DMS 273 treated with DMSO at 0.1 percent for 48 hours (cell line): ENCODE results near the gene CASP8AP2.
"Not testable (repeated sequence)": the region's sequence is repeated elsewhere in the genome, so short reads cannot be mapped to it uniquely, and the experiment has no call there.

Source experiments
- DNase-seq: peaks from one replicate; lab custom pipeline; 2025; lab: John Stamatoyannopoulos, UW

CASP8AP2 gene

GRCh38 chr6:89888871-89889270 is 59.2 kb downstream of the CASP8AP2 start:
- DNase-seq = no peak

- not testable (repeated sequence) for DNase-seq
Observed at GRCh38 chr6:89890845-89891528, 61.3 kb downstream of the CASP8AP2 start.

GRCh38 chr6:89892577-89892976 is 62.9 kb downstream of the CASP8AP2 start:
- DNase-seq = not testable (repeated sequence)

- no peak for DNase-seq
Observed at GRCh38 chr6:89894169-89894568, 64.5 kb downstream of the CASP8AP2 start, which contains the start of gene GJA10. Gene GJA10, plus strand, starts transcription at chr6:89894469. Its CDS starts 0 bp downstream, at chr6:89894469.

GRCh38 chr6:89895276-89895874 is 65.7 kb downstream of the CASP8AP2 start:
- no peak for DNase-seq

GRCh38 chr6:89910001-89910901 is 80.6 kb downstream of the CASP8AP2 start:
- DNase-seq = not testable (repeated sequence)

GRCh38 chr6:89910902-89911240 is 81.2 kb downstream of the CASP8AP2 start:
- DNase-seq = no peak

- no peak for DNase-seq
Observed at GRCh38 chr6:89916136-89916920, 86.6 kb downstream of the CASP8AP2 start.

GRCh38 chr6:89917216-89917615 is 87.5 kb downstream of the CASP8AP2 start:
- no peak for DNase-seq

- no peak for DNase-seq
Observed at GRCh38 chr6:89917801-89918366, 88.2 kb downstream of the CASP8AP2 start.
